ENCODE data around the gene SIPA1L3. TPM values are rescaled to one million over a fixed set of nuclear protein-coding genes. Genes with fewer than 3 reads are reported as not detected.

The SIPA1L3 gene
- total and polyA plus RNA-seq, 10 of the 15 experiments (the other 5 are each of a cell fraction or from before 2014, with no cell fraction given): 0.24 to 66.2 (median 19.1) TPM

DNA sequence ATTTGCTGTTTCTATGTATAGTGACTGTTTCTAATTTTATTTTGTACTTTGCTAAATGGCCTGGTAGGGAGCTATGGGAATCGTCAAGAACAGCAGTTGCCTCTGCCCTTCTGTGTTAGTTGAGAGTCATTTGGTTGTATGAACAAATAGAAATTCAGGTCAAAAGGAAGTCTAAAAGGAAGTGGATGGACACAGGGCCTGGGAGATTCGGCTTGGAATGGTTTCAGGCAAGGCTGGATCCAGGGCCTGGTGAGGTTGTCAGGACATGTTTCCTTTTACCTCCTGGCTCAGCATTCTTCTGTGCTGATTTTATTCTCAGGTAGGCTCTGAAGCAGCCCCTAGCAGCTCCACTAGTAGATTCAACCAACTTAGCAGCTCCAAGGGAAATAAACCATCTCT is 118.9 kb downstream of the SIPA1L3 start:
- Histone ChIP-seq H3K79me2 (ENCODE audit: control insufficient read depth, insufficient read depth, low read length) (peaks cover 30% of the 10 kb centered on the region), H3K4me2 (ENCODE audit: control insufficient read depth, insufficient read depth) (no peak overlapping the region), H2AFZ (ENCODE audit: control insufficient read depth, low read depth, low read length) (no peak overlapping the region), H3K4me1 (ENCODE audit: control insufficient read depth, insufficient read depth, low read length) (no peaks in the 10 kb centered on the region; the same call in 1 of the 2 replicates), H3K27me3 (replicated peaks in 1 of 2; ENCODE audit: control insufficient read depth in 2 of 2, insufficient read depth in 2 of 2, low read length in 1 of 2) (no peaks in the 10 kb centered on the region), H3K9me3 (replicated peaks; ENCODE audit: control insufficient read depth, insufficient read depth, low read length) (no peaks in the 10 kb centered on the region; the same call in 2 of the 3 replicates), H3K9ac (ENCODE audit: control insufficient read depth, insufficient read depth, low read length) (no peak overlapping the region), H3K4me3 (no peak overlapping the region), H3K36me3 (ENCODE audit: control insufficient read depth in 2 of 2, insufficient read depth in 2 of 2, low read length in 1 of 2) (peaks cover 2 to 7% of the 10 kb centered on the region in 2 experiments), H4K20me1 (ENCODE audit: control insufficient read depth, insufficient read depth) (no peaks in the 10 kb centered on the region), H3K27ac (ENCODE audit: control insufficient read depth, insufficient read depth) (no peak overlapping the region)
- ChIA-PET SMC1A (ENCODE audit: uncharacterized antibody, unreplicated experiment) (no interaction called here), RAD21 (ENCODE audit: unreplicated experiment) (no interaction called here), POLR2A (no interaction called here), CTCF (interaction anchor here (0.7 to 1.0 kb wide), 2 partner anchors 12 to 123 kb away, joined by 3 to 4 read pairs; no protein-coding TSS in a partner anchor)
- 74% methylated on average over 2 of the region's 2 CpGs for WGBS (ENCODE audit: insufficient coverage, insufficient replicate concordance, low lambda C conversion rate, missing lambda C conversion rate)
- in situ Hi-C loops (cut with MboI) (no loop called here), intact Hi-C loops (cut with micrococcal nuclease; ENCODE audit: unreplicated experiment) (no loop called here)
- no TSS peak for BruUV-seq (replicated peaks)
- DNase-seq (ENCODE audit: low read depth, low spot score): no peak
- no peak for ATAC-seq
- FAIRE-seq: no peak
- TF ChIP-seq POLR2AphosphoS2 (IDR thresholded peaks at IDR 0.05; ENCODE audit: low read depth, low read length) (no peak), SPI1 (IDR thresholded peaks at IDR 0.05; ENCODE audit: borderline replicate concordance, insufficient read depth, low read depth, low read length) (no peak), SP1 (IDR thresholded peaks at IDR 0.05; ENCODE audit: low read depth, low read length) (no peak), MYC (IDR thresholded peaks at IDR 0.05; ENCODE audit: insufficient read depth, insufficient read length, insufficient replicate concordance, low read length, severe bottlenecking) (no peak), ESRRA (IDR thresholded peaks at IDR 0.05; ENCODE audit: low read length) (no peak), NBN (IDR thresholded peaks at IDR 0.05) (no peak)
- TF ChIP-seq, protein P1, sequence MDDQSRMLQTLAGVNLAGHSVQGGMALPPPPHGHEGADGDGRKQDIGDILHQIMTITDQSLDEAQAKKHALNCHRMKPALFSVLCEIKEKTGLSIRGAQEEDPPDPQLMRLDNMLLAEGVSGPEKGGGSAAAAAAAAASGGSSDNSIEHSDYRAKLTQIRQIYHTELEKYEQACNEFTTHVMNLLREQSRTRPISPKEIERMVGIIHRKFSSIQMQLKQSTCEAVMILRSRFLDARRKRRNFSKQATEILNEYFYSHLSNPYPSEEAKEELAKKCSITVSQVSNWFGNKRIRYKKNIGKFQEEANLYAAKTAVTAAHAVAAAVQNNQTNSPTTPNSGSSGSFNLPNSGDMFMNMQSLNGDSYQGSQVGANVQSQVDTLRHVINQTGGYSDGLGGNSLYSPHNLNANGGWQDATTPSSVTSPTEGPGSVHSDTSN (IDR thresholded peaks at IDR 0.05; ENCODE audit: insufficient replicate concordance, low read depth, low read length): no peak
- TF ChIP-seq, protein P2, sequence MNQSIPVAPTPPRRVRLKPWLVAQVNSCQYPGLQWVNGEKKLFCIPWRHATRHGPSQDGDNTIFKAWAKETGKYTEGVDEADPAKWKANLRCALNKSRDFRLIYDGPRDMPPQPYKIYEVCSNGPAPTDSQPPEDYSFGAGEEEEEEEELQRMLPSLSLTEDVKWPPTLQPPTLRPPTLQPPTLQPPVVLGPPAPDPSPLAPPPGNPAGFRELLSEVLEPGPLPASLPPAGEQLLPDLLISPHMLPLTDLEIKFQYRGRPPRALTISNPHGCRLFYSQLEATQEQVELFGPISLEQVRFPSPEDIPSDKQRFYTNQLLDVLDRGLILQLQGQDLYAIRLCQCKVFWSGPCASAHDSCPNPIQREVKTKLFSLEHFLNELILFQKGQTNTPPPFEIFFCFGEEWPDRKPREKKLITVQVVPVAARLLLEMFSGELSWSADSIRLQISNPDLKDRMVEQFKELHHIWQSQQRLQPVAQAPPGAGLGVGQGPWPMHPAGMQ (IDR thresholded peaks at IDR 0.05; ENCODE audit: borderline replicate concordance): no peak
- TF ChIP-seq, protein P3, sequence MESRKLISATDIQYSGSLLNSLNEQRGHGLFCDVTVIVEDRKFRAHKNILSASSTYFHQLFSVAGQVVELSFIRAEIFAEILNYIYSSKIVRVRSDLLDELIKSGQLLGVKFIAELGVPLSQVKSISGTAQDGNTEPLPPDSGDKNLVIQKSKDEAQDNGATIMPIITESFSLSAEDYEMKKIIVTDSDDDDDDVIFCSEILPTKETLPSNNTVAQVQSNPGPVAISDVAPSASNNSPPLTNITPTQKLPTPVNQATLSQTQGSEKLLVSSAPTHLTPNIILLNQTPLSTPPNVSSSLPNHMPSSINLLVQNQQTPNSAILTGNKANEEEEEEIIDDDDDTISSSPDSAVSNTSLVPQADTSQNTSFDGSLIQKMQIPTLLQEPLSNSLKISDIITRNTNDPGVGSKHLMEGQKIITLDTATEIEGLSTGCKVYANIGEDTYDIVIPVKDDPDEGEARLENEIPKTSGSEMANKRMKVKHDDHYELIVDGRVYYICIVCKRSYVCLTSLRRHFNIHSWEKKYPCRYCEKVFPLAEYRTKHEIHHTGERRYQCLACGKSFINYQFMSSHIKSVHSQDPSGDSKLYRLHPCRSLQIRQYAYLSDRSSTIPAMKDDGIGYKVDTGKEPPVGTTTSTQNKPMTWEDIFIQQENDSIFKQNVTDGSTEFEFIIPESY (IDR thresholded peaks at IDR 0.05): no peak
- TF ChIP-seq, protein P4, sequence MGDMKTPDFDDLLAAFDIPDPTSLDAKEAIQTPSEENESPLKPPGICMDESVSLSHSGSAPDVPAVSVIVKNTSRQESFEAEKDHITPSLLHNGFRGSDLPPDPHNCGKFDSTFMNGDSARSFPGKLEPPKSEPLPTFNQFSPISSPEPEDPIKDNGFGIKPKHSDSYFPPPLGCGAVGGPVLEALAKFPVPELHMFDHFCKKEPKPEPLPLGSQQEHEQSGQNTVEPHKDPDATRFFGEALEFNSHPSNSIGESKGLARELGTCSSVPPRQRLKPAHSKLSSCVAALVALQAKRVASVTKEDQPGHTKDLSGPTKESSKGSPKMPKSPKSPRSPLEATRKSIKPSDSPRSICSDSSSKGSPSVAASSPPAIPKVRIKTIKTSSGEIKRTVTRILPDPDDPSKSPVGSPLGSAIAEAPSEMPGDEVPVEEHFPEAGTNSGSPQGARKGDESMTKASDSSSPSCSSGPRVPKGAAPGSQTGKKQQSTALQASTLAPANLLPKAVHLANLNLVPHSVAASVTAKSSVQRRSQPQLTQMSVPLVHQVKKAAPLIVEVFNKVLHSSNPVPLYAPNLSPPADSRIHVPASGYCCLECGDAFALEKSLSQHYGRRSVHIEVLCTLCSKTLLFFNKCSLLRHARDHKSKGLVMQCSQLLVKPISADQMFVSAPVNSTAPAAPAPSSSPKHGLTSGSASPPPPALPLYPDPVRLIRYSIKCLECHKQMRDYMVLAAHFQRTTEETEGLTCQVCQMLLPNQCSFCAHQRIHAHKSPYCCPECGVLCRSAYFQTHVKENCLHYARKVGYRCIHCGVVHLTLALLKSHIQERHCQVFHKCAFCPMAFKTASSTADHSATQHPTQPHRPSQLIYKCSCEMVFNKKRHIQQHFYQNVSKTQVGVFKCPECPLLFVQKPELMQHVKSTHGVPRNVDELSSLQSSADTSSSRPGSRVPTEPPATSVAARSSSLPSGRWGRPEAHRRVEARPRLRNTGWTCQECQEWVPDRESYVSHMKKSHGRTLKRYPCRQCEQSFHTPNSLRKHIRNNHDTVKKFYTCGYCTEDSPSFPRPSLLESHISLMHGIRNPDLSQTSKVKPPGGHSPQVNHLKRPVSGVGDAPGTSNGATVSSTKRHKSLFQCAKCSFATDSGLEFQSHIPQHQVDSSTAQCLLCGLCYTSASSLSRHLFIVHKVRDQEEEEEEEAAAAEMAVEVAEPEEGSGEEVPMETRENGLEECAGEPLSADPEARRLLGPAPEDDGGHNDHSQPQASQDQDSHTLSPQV (IDR thresholded peaks at IDR 0.05): no peak
- TF ChIP-seq, protein P5, sequence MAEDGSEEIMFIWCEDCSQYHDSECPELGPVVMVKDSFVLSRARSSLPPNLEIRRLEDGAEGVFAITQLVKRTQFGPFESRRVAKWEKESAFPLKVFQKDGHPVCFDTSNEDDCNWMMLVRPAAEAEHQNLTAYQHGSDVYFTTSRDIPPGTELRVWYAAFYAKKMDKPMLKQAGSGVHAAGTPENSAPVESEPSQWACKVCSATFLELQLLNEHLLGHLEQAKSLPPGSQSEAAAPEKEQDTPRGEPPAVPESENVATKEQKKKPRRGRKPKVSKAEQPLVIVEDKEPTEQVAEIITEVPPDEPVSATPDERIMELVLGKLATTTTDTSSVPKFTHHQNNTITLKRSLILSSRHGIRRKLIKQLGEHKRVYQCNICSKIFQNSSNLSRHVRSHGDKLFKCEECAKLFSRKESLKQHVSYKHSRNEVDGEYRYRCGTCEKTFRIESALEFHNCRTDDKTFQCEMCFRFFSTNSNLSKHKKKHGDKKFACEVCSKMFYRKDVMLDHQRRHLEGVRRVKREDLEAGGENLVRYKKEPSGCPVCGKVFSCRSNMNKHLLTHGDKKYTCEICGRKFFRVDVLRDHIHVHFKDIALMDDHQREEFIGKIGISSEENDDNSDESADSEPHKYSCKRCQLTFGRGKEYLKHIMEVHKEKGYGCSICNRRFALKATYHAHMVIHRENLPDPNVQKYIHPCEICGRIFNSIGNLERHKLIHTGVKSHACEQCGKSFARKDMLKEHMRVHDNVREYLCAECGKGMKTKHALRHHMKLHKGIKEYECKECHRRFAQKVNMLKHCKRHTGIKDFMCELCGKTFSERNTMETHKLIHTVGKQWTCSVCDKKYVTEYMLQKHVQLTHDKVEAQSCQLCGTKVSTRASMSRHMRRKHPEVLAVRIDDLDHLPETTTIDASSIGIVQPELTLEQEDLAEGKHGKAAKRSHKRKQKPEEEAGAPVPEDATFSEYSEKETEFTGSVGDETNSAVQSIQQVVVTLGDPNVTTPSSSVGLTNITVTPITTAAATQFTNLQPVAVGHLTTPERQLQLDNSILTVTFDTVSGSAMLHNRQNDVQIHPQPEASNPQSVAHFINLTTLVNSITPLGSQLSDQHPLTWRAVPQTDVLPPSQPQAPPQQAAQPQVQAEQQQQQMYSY (CRISPR knock-in tag; IDR thresholded peaks at IDR 0.05): no peak

Data from GM12878 (cell line).